K562 (cell line): ENCODE results near the gene AURKB. TPM values are rescaled to one million over a fixed set of nuclear protein-coding genes. Genes with fewer than 3 reads are reported as not detected.

Source experiments
- CSDE1 ChIP-seq, 2 experiments: fragments of 450-650 bp; IDR thresholded peaks; 2 replicates each; pipeline ENCODE4 v1.6.1; 2016; ENCODE audit warnings: mild to moderate bottlenecking in 1 of 2
- E2F3 ChIP-seq: fragments of 250-450 bp; sonication (Bioruptor Pico); IDR thresholded peaks from 2 replicates; pipeline ENCODE4 v1.4.0; 2020; ENCODE audit warnings: mild to moderate bottlenecking
- EHMT2 ChIP-seq: fragments of 450-650 bp; IDR thresholded peaks from 2 replicates; pipeline ENCODE4 v1.6.1; 2018; ENCODE audit warnings: antibody characterized with exemption
- GTF2E2 ChIP-seq: fragments of 200-800 bp; sonication (Bioruptor generic); IDR thresholded peaks from 2 replicates; pipeline ENCODE4 v1.6.1; 2016; ENCODE audit warnings: missing genetic modification characterization, missing compliant biosample characterization
- ILK ChIP-seq: fragments of 450-650 bp; IDR thresholded peaks from 2 replicates; pipeline ENCODE4 v1.6.1; 2016; ENCODE audit warnings: missing genetic modification characterization, low read depth, mild to moderate bottlenecking, missing compliant biosample characterization, moderate library complexity, borderline replicate concordance
- NFYB ChIP-seq: IDR thresholded peaks from 2 replicates; pipeline ENCODE4 v1.6.1; 2011; ENCODE audit warnings: mild to moderate bottlenecking, moderate library complexity; ENCODE audit not compliant: insufficient read length; ENCODE audit errors: extremely low read depth
- NUFIP1 ChIP-seq: fragments of 450-650 bp; IDR thresholded peaks from 2 replicates; pipeline ENCODE4 v1.6.1; 2018; ENCODE audit not compliant: partially characterized antibody
- PTRF ChIP-seq: fragments of 450-650 bp; IDR thresholded peaks from 2 replicates; pipeline ENCODE4 v1.6.1; 2016; ENCODE audit warnings: mild to moderate bottlenecking, missing genetic modification characterization, missing compliant biosample characterization
- SIX5 ChIP-seq, 2 experiments: IDR thresholded peaks; 2 replicates each; pipeline ENCODE4 v1.6.1; 2011; ENCODE audit warnings: low read length in 2 of 2, borderline replicate concordance in 1 of 2, low read depth in 1 of 2, mild to moderate bottlenecking in 1 of 2, moderate library complexity in 1 of 2; ENCODE audit not compliant: insufficient read depth in 1 of 2
- THRAP3 ChIP-seq: fragments of 450-650 bp; IDR thresholded peaks from 2 replicates; pipeline ENCODE4 v1.6.1; 2016; ENCODE audit warnings: mild to moderate bottlenecking, inconsistent platforms, borderline replicate concordance
- ZNF174 ChIP-seq: fragments of 250-450 bp; sonication (Bioruptor Pico); IDR thresholded peaks from 2 replicates; pipeline ENCODE4 v1.4.0; 2020; ENCODE audit warnings: mild to moderate bottlenecking
- ZNF586 ChIP-seq: fragments of 450-650 bp; formaldehyde crosslinking; conservative IDR thresholded peaks from 2 replicates; pipeline ENCODE4 v1.4.0; 2020; ENCODE audit warnings: mild to moderate bottlenecking, moderate library complexity
- polyA plus RNA-seq, 8 experiments: library from polyadenylated mRNA; depleted of rRNA in 4 of 8; stranded (reverse) in 5 of 8; unstranded in 3 of 8; fragments of >200 nt; fragmentation: Nextera tagmentation in 2 of 8; fragmentation: Illumina TruSeq in 1 of 8; extraction: Ambion mirVana in 2 of 8; extraction: Trizol in 1 of 8; gene quantifications; 2 replicates each; pipeline versions ENCODE4 v1.2.1 to v1.2.3, GENCODE V29; 2011 to 2014; ENCODE audit warnings: inconsistent platforms in 1 of 8, missing spikeins in 1 of 8
- total RNA-seq, 7 experiments: library from RNA; depleted of rRNA in 6 of 7; stranded (reverse); fragments of >200 nt in 6 of 7; fragmentation: Illumina TruSeq in 2 of 7; extraction: Trizol in 2 of 7; gene quantifications; 2 replicates each; pipeline versions ENCODE4 v1.2.1 to v1.2.3, GENCODE V29; 2011 to 2021; ENCODE audit warnings: low replicate concordance in 1 of 7
- TF ChIP-seq, protein P1 (sequence below): conservative IDR thresholded peaks from 2 replicates; pipeline ENCODE4 v1.6.1; 2011; ENCODE audit warnings: low read depth, mild to moderate bottlenecking, low read length; ENCODE audit not compliant: control insufficient read depth
- TF ChIP-seq, protein P2 (sequence below): fragments of 200-800 bp; sonication (Bioruptor generic); IDR thresholded peaks from 2 replicates; pipeline ENCODE4 v1.6.1; 2017; ENCODE audit warnings: missing genetic modification characterization, missing compliant biosample characterization
- TF ChIP-seq, protein P3 (sequence below): fragments of 250-450 bp; sonication (Bioruptor Pico); IDR thresholded peaks from 2 replicates; pipeline ENCODE4 v1.4.0; 2020

AURKB gene
- total and polyA plus RNA-seq, 9 of the 15 experiments (the other 6 are each of a cell fraction or from before 2014, with no cell fraction given) = 27.2 to 114 (median 74.8) TPM

DNA sequence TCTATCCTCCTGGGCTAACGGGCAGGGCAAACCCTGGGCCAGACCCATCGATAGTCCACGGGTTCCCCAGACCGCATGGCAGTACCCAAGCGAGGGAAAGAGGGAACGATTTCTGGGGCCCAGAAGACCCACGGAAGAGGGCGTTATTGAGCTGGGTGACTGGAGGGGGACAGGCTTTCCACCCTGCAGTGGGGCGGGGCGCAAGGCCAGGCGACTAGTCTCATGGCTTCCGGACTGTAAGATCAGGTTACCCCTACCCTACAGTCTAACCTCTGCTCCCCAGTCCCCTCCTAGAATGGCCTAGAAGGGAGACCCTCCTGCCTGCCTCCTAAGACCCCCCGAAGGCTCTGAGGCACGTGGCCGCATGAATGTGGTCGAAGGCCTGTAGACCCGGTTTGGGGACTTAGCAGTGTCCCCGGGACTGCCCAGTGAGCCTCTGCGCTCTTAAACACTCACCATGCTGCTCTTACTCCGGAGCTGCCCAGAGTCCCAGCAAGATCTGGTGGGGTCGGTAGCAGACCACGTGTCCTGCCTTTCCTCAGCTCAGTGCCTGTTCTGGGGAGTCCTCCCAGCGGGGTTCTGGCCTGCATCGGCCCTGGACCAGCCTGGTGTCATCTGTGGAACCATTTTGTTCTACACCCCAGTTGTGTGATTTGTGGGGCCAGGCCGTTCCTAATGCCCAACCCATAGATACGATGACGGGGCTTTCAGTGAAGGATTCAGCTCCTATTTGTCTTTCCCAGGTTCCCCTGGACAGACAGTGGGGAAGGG, 13.2 kb upstream of the AURKB start (continued):
- TF ChIP-seq, protein P1, sequence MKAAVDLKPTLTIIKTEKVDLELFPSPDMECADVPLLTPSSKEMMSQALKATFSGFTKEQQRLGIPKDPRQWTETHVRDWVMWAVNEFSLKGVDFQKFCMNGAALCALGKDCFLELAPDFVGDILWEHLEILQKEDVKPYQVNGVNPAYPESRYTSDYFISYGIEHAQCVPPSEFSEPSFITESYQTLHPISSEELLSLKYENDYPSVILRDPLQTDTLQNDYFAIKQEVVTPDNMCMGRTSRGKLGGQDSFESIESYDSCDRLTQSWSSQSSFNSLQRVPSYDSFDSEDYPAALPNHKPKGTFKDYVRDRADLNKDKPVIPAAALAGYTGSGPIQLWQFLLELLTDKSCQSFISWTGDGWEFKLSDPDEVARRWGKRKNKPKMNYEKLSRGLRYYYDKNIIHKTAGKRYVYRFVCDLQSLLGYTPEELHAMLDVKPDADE = no peak
- TF ChIP-seq NFYB (no peak), THRAP3 (no peak), E2F3 (peak; percentile 49; the same call in 1 of the 2 replicates), SIX5 (IDR thresholded peaks at IDR 0.05; ENCODE audit: borderline replicate concordance in 1 of 2, insufficient read depth in 1 of 2, low read depth in 1 of 2, low read length in 2 of 2) (no peak), ZNF586 (no peak), CSDE1 (IDR thresholded peaks at IDR 0.05) (0 out of 4 replicates have a peak, but pooled peaks of 1 of the 2 experiments have one; percentile 11), NUFIP1 (no peak), PTRF (tag) (no peak), ZNF174 (CRISPR knock-in tag) (no peak), EHMT2 (no peak), GTF2E2 (peak; percentile 41; the same call in 1 of the 2 replicates), ILK (tag) (no peak)
- TF ChIP-seq, protein P2, sequence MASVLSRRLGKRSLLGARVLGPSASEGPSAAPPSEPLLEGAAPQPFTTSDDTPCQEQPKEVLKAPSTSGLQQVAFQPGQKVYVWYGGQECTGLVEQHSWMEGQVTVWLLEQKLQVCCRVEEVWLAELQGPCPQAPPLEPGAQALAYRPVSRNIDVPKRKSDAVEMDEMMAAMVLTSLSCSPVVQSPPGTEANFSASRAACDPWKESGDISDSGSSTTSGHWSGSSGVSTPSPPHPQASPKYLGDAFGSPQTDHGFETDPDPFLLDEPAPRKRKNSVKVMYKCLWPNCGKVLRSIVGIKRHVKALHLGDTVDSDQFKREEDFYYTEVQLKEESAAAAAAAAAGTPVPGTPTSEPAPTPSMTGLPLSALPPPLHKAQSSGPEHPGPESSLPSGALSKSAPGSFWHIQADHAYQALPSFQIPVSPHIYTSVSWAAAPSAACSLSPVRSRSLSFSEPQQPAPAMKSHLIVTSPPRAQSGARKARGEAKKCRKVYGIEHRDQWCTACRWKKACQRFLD (CRISPR knock-in tag) = peak; percentile 22; the same call in 1 of the 2 replicates
- TF ChIP-seq, protein P3, sequence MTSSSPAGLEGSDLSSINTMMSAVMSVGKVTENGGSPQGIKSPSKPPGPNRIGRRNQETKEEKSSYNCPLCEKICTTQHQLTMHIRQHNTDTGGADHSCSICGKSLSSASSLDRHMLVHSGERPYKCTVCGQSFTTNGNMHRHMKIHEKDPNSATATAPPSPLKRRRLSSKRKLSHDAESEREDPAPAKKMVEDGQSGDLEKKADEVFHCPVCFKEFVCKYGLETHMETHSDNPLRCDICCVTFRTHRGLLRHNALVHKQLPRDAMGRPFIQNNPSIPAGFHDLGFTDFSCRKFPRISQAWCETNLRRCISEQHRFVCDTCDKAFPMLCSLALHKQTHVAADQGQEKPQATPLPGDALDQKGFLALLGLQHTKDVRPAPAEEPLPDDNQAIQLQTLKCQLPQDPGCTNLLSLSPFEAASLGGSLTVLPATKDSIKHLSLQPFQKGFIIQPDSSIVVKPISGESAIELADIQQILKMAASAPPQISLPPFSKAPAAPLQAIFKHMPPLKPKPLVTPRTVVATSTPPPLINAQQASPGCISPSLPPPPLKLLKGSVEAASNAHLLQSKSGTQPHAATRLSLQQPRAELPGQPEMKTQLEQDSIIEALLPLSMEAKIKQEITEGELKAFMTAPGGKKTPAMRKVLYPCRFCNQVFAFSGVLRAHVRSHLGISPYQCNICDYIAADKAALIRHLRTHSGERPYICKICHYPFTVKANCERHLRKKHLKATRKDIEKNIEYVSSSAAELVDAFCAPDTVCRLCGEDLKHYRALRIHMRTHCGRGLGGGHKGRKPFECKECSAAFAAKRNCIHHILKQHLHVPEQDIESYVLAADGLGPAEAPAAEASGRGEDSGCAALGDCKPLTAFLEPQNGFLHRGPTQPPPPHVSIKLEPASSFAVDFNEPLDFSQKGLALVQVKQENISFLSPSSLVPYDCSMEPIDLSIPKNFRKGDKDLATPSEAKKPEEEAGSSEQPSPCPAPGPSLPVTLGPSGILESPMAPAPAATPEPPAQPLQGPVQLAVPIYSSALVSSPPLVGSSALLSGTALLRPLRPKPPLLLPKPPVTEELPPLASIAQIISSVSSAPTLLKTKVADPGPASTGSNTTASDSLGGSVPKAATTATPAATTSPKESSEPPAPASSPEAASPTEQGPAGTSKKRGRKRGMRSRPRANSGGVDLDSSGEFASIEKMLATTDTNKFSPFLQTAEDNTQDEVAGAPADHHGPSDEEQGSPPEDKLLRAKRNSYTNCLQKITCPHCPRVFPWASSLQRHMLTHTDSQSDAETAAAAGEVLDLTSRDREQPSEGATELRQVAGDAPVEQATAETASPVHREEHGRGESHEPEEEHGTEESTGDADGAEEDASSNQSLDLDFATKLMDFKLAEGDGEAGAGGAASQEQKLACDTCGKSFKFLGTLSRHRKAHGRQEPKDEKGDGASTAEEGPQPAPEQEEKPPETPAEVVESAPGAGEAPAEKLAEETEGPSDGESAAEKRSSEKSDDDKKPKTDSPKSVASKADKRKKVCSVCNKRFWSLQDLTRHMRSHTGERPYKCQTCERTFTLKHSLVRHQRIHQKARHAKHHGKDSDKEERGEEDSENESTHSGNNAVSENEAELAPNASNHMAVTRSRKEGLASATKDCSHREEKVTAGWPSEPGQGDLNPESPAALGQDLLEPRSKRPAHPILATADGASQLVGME = no peak
